IPS-11a (cell line): ENCODE measurements around the gene SHMT2.
"Not testable (repeated sequence)": the region's sequence is repeated elsewhere in the genome, so short reads cannot be mapped to it uniquely, and the experiment has no call there.

Source experiments
- H3K4me3 ChIP-seq: one replicate; pipeline ENCODE4 v1.5.1; 2013; ENCODE audit warnings: low read depth, low read length, control low read depth

SHMT2 gene

GRCh38 chr12:57260366-57260765, 30.9 kb downstream of the SHMT2 start:
- no peak overlapping the region for H3K4me3 ChIP-seq

- H3K4me3 ChIP-seq: no peak overlapping the region
Measured at GRCh38 chr12:57261428-57261865, 31.9 kb downstream of the SHMT2 start.

- H3K4me3 ChIP-seq: no peak overlapping the region
Measured at GRCh38 chr12:57262126-57262822, 32.8 kb downstream of the SHMT2 start.

GRCh38 chr12:57263096-57263495, 33.6 kb downstream of the SHMT2 start:
- no peak overlapping the region for H3K4me3 ChIP-seq

GRCh38 chr12:57266681-57267080, 37.2 kb downstream of the SHMT2 start:
- no peak overlapping the region for H3K4me3 ChIP-seq

GRCh38 chr12:57268264-57268663, 38.8 kb downstream of the SHMT2 start:
- no peak overlapping the region for H3K4me3 ChIP-seq

- H3K4me3 ChIP-seq: no peak overlapping the region
Measured at GRCh38 chr12:57270966-57271470, 41.5 kb downstream of the SHMT2 start.

- no peak overlapping the region for H3K4me3 ChIP-seq
Measured at GRCh38 chr12:57272337-57273151, 43.0 kb downstream of the SHMT2 start.

GRCh38 chr12:57273516-57273915, 44.0 kb downstream of the SHMT2 start:
- no peak overlapping the region for H3K4me3 ChIP-seq

- H3K4me3 ChIP-seq: not testable (repeated sequence)
Measured at GRCh38 chr12:57276233-57276632, 46.7 kb downstream of the SHMT2 start.

- H3K4me3 ChIP-seq: no peak overlapping the region
Measured at GRCh38 chr12:57276935-57277563, 47.5 kb downstream of the SHMT2 start.

- H3K4me3 ChIP-seq: no peak overlapping the region
Measured at GRCh38 chr12:57278465-57279381, 49.2 kb downstream of the SHMT2 start.

- no peak overlapping the region for H3K4me3 ChIP-seq
Measured at GRCh38 chr12:57280211-57281062, 50.9 kb downstream of the SHMT2 start.

- not testable (repeated sequence) for H3K4me3 ChIP-seq
Measured at GRCh38 chr12:57282073-57282472, 52.6 kb downstream of the SHMT2 start.
